Measurements from ENCODE around the gene ZNF69. TPM values are rescaled to one million over a fixed set of nuclear protein-coding genes. Genes with fewer than 3 reads are reported as not detected.
"Not testable (repeated sequence)": the region's sequence is repeated elsewhere in the genome, so short reads cannot be mapped to it uniquely, and the experiment has no call there.

ZNF69 gene
- total and polyA plus RNA-seq, 2 of the 13 experiments (the other 11 are each of a cell fraction or from before 2014, with no cell fraction given), result 9.6 to 21.0 TPM

GRCh38 chr19:11949201-11949600 is 61.6 kb downstream of the ZNF69 start:
- H4K20me1 ChIP-seq (ENCODE audit: insufficient read depth, low read length), result no peaks in the 10 kb centered on the region; the same call in 1 of the 2 replicates
- no peak overlapping the region for H2AFZ ChIP-seq (ENCODE audit: low read length)
- TF ChIP-seq ETV5 (CRISPR knock-in tag; IDR thresholded peaks at IDR 0.05; ENCODE audit: borderline replicate concordance), result no peak
- 0 out of 2 replicates have a peak, but pooled peaks have one; percentile 22 for TF ChIP-seq ZNF75D (CRISPR knock-in tag; IDR thresholded peaks at IDR 0.05; ENCODE audit: borderline replicate concordance)
- no peak for TF ChIP-seq KDM6A (CRISPR knock-in tag; IDR thresholded peaks at IDR 0.05; ENCODE audit: low read depth)
- TF ChIP-seq ZNF264 (CRISPR knock-in tag; IDR thresholded peaks at IDR 0.05), result no peak
- TF ChIP-seq ZNF782 (CRISPR knock-in tag; IDR thresholded peaks at IDR 0.05; ENCODE audit: borderline replicate concordance), result no peak
- no TSS peak for BruUV-seq (replicated peaks)
- H3K27ac ChIP-seq (ENCODE audit: extremely low read length, insufficient read depth, low read length), result no peak overlapping the region
- H3K4me1 ChIP-seq (ENCODE audit: insufficient read depth, low read length), result no peaks in the 10 kb centered on the region
- no peak overlapping the region for H3K4me2 ChIP-seq (ENCODE audit: low read depth, low read length)
- H3K79me2 ChIP-seq (ENCODE audit: insufficient read depth, low read length), result peaks cover 3% of the 10 kb centered on the region
- H3K9ac ChIP-seq (ENCODE audit: insufficient read depth, low read depth, low read length), result no peak overlapping the region
- peaks cover 21% of the 10 kb centered on the region for H3K9me3 ChIP-seq (ENCODE audit: low read length)
- H3K27me3 ChIP-seq (ENCODE audit: control insufficient read depth in 1 of 2, insufficient read depth in 2 of 2, low read length in 2 of 2), result no peaks in the 10 kb centered on the region
- no peak for ATAC-seq
- in situ Hi-C loops (cut with HindIII; ENCODE audit: extremely low pct_ligation_motif_present, low pct_unique_long_range_greater_than_20kb) (no loop called here), intact Hi-C loops (cut with micrococcal nuclease; ENCODE audit: unreplicated experiment) (no loop called here)
- WGBS (ENCODE audit: low lambda C conversion rate), result 94% methylated on average over 4 of the region's 4 CpGs
- H3K36me3 ChIP-seq (replicated peaks in 1 of 2; ENCODE audit: control insufficient read depth in 1 of 2, insufficient read depth in 2 of 2, low read length in 2 of 2), result peaks cover 17 to 56% of the 10 kb centered on the region in 2 experiments
- FAIRE-seq, result no peak
- H3K4me3 ChIP-seq (replicated peaks in 1 of 3; ENCODE audit: insufficient read depth in 1 of 3, low read depth in 2 of 3, low read length in 3 of 3), result no peak overlapping the region
- POLR2A ChIA-PET, result no interaction called here
- CTCF ChIA-PET (ENCODE audit: low intra/inter-chr PET ratio, low total read pairs), result no interaction called here
- no peak for DNase-seq (ENCODE audit: low spot score)

DNA sequence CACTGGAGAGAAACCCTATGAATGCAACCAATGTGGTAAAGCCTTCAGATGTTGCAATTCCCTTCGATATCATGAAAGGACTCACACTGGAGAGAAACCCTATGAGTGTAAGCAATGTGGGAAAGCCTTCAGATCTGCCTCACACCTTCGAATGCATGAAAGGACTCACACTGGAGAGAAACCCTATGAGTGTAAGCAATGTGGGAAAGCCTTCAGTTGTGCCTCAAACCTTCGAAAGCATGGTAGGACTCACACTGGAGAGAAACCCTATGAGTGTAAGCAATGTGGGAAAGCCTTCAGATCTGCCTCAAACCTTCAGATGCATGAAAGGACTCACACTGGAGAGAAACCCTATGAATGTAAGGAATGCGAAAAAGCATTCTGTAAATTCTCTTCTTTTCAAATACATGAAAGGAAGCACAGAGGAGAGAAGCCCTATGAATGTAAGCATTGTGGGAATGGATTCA is 62.1 kb downstream of the ZNF69 start:
- FAIRE-seq; intact Hi-C loops (cut with micrococcal nuclease; ENCODE audit: unreplicated experiment); H2AFZ ChIP-seq (ENCODE audit: low read length); H3K4me1 ChIP-seq (ENCODE audit: insufficient read depth, low read length); H4K20me1 ChIP-seq (ENCODE audit: insufficient read depth, low read length); H3K79me2 ChIP-seq (ENCODE audit: insufficient read depth, low read length); H3K27me3 ChIP-seq (ENCODE audit: control insufficient read depth in 1 of 2, insufficient read depth in 2 of 2, low read length in 2 of 2); H3K4me3 ChIP-seq (replicated peaks in 1 of 3; ENCODE audit: insufficient read depth in 1 of 3, low read depth in 2 of 3, low read length in 3 of 3); H3K4me2 ChIP-seq (ENCODE audit: low read depth, low read length); POLR2A ChIA-PET; H3K9ac ChIP-seq (ENCODE audit: insufficient read depth, low read depth, low read length); DNase-seq (ENCODE audit: low spot score); CTCF ChIA-PET (ENCODE audit: low intra/inter-chr PET ratio, low total read pairs); H3K27ac ChIP-seq (ENCODE audit: extremely low read length, insufficient read depth, low read length); in situ Hi-C loops (cut with HindIII; ENCODE audit: extremely low pct_ligation_motif_present, low pct_unique_long_range_greater_than_20kb); ATAC-seq; BruUV-seq (replicated peaks): not testable (repeated sequence)
- H3K36me3 ChIP-seq (replicated peaks in 1 of 2; ENCODE audit: control insufficient read depth in 1 of 2, insufficient read depth in 2 of 2, low read length in 2 of 2), result peaks cover 17 to 52% of the 10 kb centered on the region in 2 experiments
- WGBS (ENCODE audit: low lambda C conversion rate), result 95% methylated on average over 4 of the region's 4 CpGs
- peaks cover 21% of the 10 kb centered on the region for H3K9me3 ChIP-seq (ENCODE audit: low read length)
- TF ChIP-seq ZNF75D (CRISPR knock-in tag; IDR thresholded peaks at IDR 0.05; ENCODE audit: borderline replicate concordance), result 0 out of 2 replicates have a peak, but pooled peaks have one; percentile 78
